Panc1 (cell line): ENCODE results near the gene ISOC2. TPM values are rescaled to one million over a fixed set of nuclear protein-coding genes. Genes with fewer than 3 reads are reported as not detected.

Source experiments
- ATAC-seq: fragments of 200-7000 bp; cut with Tn5 transposase; 2 replicates; pipeline ENCODE4 v1.9.1; 2020; ENCODE audit warnings: mild to moderate bottlenecking, moderate library complexity
- BruUV-seq: library from RNA; stranded (reverse); fragments of 400-500 nt; replicated peaks from 2 replicates; lab custom pipeline; 2021; lab: Mats Ljungman, UMichigan
- CTCF ChIA-PET: fragments of 300-600 bp; sonication (Branson Sonifier 250); formaldehyde crosslinking; loops from one replicate; lab custom pipeline; 2022; ENCODE audit warnings: antibody characterized with exemption; lab: Charles Lee
- POLR2A ChIA-PET: fragments of 300-600 bp; sonication (Branson Sonifier 250); formaldehyde crosslinking; loops from one replicate; lab custom pipeline; 2022; ENCODE audit warnings: antibody characterized with exemption; lab: Charles Lee
- DNase-seq: peaks from one replicate; pipeline ENCODE4 v3.0.0-alpha.2; 2010; ENCODE audit warnings: low read depth, low spot score
- H3K27ac ChIP-seq: 2 replicates; pipeline ENCODE4 v1.5.1; 2011; ENCODE audit warnings: mild to moderate bottlenecking, low read length, inconsistent platforms
- H3K27me3 ChIP-seq: fragments of 200-500 bp; sonication (Bioruptor generic); 2 replicates; pipeline ENCODE4 v1.6.0; 2014; ENCODE audit warnings: low read length, inconsistent platforms; ENCODE audit not compliant: control insufficient read depth, insufficient read depth
- H3K36me3 ChIP-seq: fragments of 200-500 bp; sonication (Bioruptor generic); 2 replicates; pipeline ENCODE4 v1.5.1; 2014; ENCODE audit warnings: inconsistent platforms, mild to moderate bottlenecking, low read length, moderate library complexity; ENCODE audit not compliant: control insufficient read depth, insufficient read depth
- H3K4me1 ChIP-seq: 2 replicates; pipeline ENCODE4 v1.5.1; 2011; ENCODE audit warnings: inconsistent platforms, mild to moderate bottlenecking, low read length, moderate library complexity; ENCODE audit not compliant: control insufficient read depth, insufficient read depth
- H3K4me3 ChIP-seq, 2 experiments: 2 replicates each; pipeline ENCODE4 v1.5.1; 2011 to 2012; ENCODE audit warnings: low read depth in 2 of 2, low read length in 2 of 2, mild to moderate bottlenecking in 2 of 2, inconsistent platforms in 1 of 2, moderate library complexity in 1 of 2
- H3K9me3 ChIP-seq: fragments of 200-500 bp; sonication (Bioruptor generic); 2 replicates; pipeline ENCODE4 v1.5.1; 2014; ENCODE audit warnings: low read depth, mild to moderate bottlenecking, inconsistent platforms, low read length, moderate library complexity; ENCODE audit not compliant: control insufficient read depth, insufficient read depth
- CTCF ChIP-seq: fragments of 450-650 bp; IDR thresholded peaks from 2 replicates; pipeline ENCODE4 v1.5.1; 2017; ENCODE audit warnings: mild to moderate bottlenecking
- POLR2AphosphoS5 ChIP-seq: IDR thresholded peaks from 2 replicates; pipeline ENCODE4 v1.6.1; 2012; ENCODE audit warnings: mild to moderate bottlenecking, low read depth, low read length, moderate library complexity
- REST ChIP-seq, 2 experiments: IDR thresholded peaks; 2 replicates each; pipeline ENCODE4 v1.6.1; 2011 to 2012; ENCODE audit warnings: low read depth in 2 of 2, control low read depth in 1 of 2, low read length in 1 of 2, mild to moderate bottlenecking in 1 of 2, moderate library complexity in 1 of 2; ENCODE audit not compliant: insufficient read depth in 1 of 2
- SIN3A ChIP-seq: IDR thresholded peaks from 2 replicates; pipeline ENCODE4 v1.6.1; 2012; ENCODE audit warnings: low read depth, mild to moderate bottlenecking, low read length, moderate library complexity, borderline replicate concordance; ENCODE audit not compliant: insufficient read depth
- TCF7L2 ChIP-seq: IDR thresholded peaks from 2 replicates; pipeline ENCODE4 v1.6.1; 2011; ENCODE audit warnings: mild to moderate bottlenecking, low read depth, low read length, inconsistent platforms
- in situ Hi-C: cut with HindIII; loops from 2 replicates; pipeline ENCODE4 v1.10.0; 2016; ENCODE audit warnings: low sequenced_read_pairs, low pct_unique_long_range_greater_than_20kb
- intact Hi-C: fragments of 100-400 bp; cut with micrococcal nuclease; formaldehyde crosslinking; loops from one replicate; pipeline ENCODE4 v1.10.0; 2022; ENCODE audit not compliant: unreplicated experiment
- total RNA-seq: library from RNA; stranded (reverse); gene quantifications from one replicate; pipeline ENCODE4 v1.2.1, GENCODE V29; 2021; ENCODE audit not compliant: unreplicated experiment

Gene ISOC2
- total RNA-seq, 1 experiment from 2014 or later, result 150 TPM

GRCh38 chr19:55447421-55448174 is 13.8 kb downstream of the ISOC2 start:
- ATAC-seq (peak; percentile 82), DNase-seq (no peak)
- H3K36me3 ChIP-seq, result no peaks in the 10 kb centered on the region
- in situ Hi-C loops (no loop called here), intact Hi-C loops (no loop called here)
- ChIA-PET CTCF (interaction anchor here (0.6 kb wide), 1 partner anchor 62 kb away, joined by 4 read pairs; no protein-coding TSS in a partner anchor), POLR2A (no interaction called here)
- H3K27ac ChIP-seq, result no peak overlapping the region
- TF ChIP-seq SIN3A (0 out of 2 replicates have a peak, but pooled peaks have one; percentile 35), POLR2AphosphoS5 (no peak), REST (IDR thresholded peaks at IDR 0.05; ENCODE audit: insufficient read depth in 1 of 2, low read depth in 2 of 2, low read length in 1 of 2) (no peak)
- peaks cover 18% of the 10 kb centered on the region for H3K27me3 ChIP-seq
- no peak overlapping the region for H3K4me3 ChIP-seq
- H3K4me1 ChIP-seq, result peaks cover 9% of the 10 kb centered on the region
- no TSS peak for BruUV-seq
- H3K9me3 ChIP-seq, result no peaks in the 10 kb centered on the region

- no peak for DNase-seq
- Histone ChIP-seq H3K36me3 (no peaks in the 10 kb centered on the region), H3K4me3 (no peak overlapping the region), H3K4me1 (peaks cover 15% of the 10 kb centered on the region), H3K9me3 (no peaks in the 10 kb centered on the region), H3K27me3 (peaks cover 25% of the 10 kb centered on the region), H3K27ac (no peak overlapping the region)
- BruUV-seq, result no TSS peak
- in situ Hi-C loops, result no loop called here
- CTCF ChIA-PET, result no interaction called here
- intact Hi-C loops, result no loop called here
- POLR2A ChIA-PET, result interaction anchor here (0.6 kb wide), 1 partner anchor 435 kb away, joined by 3 read pairs; no protein-coding TSS in a partner anchor
- no peak for TF ChIP-seq POLR2AphosphoS5
- TF ChIP-seq CTCF, result no peak
- TF ChIP-seq SIN3A, result no peak
- no peak for TF ChIP-seq REST (IDR thresholded peaks at IDR 0.05; ENCODE audit: insufficient read depth in 1 of 2, low read depth in 2 of 2, low read length in 1 of 2)
- no peak for TF ChIP-seq TCF7L2
- ATAC-seq, result no peak
Measured at GRCh38 chr19:55446060-55446459, 15.4 kb downstream of the ISOC2 start.
